ENCODE results near the gene METTL3. TPM values are rescaled to one million over a fixed set of nuclear protein-coding genes. Genes with fewer than 3 reads are reported as not detected.

METTL3 gene
- 40.8 and 54.4 TPM in 2 replicates for total RNA-seq

GRCh38 chr14:21510735-21511657 lies at the start of gene METTL3:
TSS of gene METTL3 (minus strand) at chr14:21511340. CDS start at chr14:21511223, 117 bp downstream.

DNA sequence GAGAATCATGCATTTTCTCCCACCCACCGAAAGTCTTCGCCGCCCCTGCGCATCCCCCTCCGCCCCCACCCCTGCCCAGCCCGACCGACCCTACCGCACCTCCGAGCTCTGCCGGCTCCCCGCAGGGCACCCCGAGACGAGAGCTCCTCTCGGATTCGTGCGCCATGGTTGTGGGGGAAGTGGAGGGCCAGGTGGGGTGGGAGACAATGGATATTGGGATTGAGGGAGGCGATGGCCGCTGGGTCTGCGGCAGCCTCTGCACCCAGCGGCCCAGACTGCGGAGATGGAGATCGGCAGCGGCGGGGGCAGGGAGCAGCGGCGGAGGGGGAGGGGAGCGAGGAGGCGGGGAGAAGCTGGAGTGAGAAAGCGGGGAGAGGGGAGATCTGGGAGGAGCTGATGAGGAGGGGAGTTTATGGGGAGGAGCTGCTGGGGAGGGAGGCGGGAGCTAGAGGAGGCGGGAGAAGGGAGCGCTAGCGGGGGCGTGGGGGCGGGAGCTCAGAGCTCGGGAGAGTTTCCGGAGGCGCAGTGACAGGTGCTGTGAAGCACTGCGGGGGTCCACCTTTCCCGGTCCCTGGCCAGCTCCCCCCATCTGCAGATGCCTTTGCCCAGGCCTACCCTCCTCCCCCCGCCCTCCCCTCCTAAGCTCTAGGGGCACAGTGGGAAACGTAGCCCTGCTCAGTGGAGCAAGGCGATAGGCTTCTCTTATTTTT lies 15.0 kb upstream of the METTL3 start, which contains the start of gene SALL2:
Gene SALL2, minus strand, starts transcription at position 385 of the 710 bp plus-strand sequence. Its CDS starts 219 bp downstream, at position 166.

GRCh38 chr14:21476925-21477681 lies 34.0 kb downstream of the METTL3 start, which contains the start of the genes RAB2B and TOX4:
TSS of gene RAB2B (minus strand) at chr14:21476959. CDS start at chr14:21476872, 87 bp downstream.
TSS of gene TOX4 (plus strand) at chr14:21477195. CDS start at chr14:21477279, 84 bp downstream.

GRCh38 chr14:21455912-21456667 lies 55.0 kb downstream of the METTL3 start, which contains the start of gene CHD8:
TSS of gene CHD8 (minus strand) at chr14:21456123. CDS start at chr14:21431643, 24,480 bp downstream.

Other genes with a start within 250 kb of the METTL3 start
- 435 and 934 TPM in 2 replicates for gene HNRNPC, start 241.9 kb downstream of the METTL3 start, total RNA-seq
- not detected in 2 replicates for gene RPGRIP1, start 231.3 kb downstream of the METTL3 start, total RNA-seq
- gene SUPT16H, start 127.3 kb downstream of the METTL3 start, total RNA-seq = 55.2 and 55.4 TPM in 2 replicates
- gene CHD8, start 55.2 kb downstream of the METTL3 start, total RNA-seq = 73.8 and 78.4 TPM in 2 replicates
- gene RAB2B, start 34.4 kb downstream of the METTL3 start, total RNA-seq = 17.6 and 17.7 TPM in 2 replicates
- 37.1 and 39.7 TPM in 2 replicates for gene TOX4, start 34.1 kb downstream of the METTL3 start, total RNA-seq
- 0.65 and 2.4 TPM in 2 replicates for gene SALL2, start 15.0 kb upstream of the METTL3 start, total RNA-seq
- not detected in 2 replicates for gene OR10G3, start 68.7 kb upstream of the METTL3 start, total RNA-seq
- not detected in 2 replicates for gene OR10G2, start 123.6 kb upstream of the METTL3 start, total RNA-seq
- not detected in 2 replicates for gene OR4E2, start 142.5 kb upstream of the METTL3 start, total RNA-seq
- not detected in 2 replicates for gene OR4E1, start 162.5 kb upstream of the METTL3 start, total RNA-seq